Activated CD8-positive, alpha-beta memory T cell treated with anti-CD3 and anti-CD28 coated beads, Interleukin-2, amount 50 U/mL, for 1 hour (primary cell): Measurements from ENCODE around the gene TMCO4.

Experiments
- DNase-seq: peaks from one replicate; pipeline ENCODE4 v3.0.0-alpha.2; 2020; ENCODE audit errors: extremely low read depth

The TMCO4 gene

GRCh38 chr1:19684677-19685076 is 115.0 kb downstream of the TMCO4 start:
- no peak for DNase-seq

- DNase-seq, result no peak
These were observed 116.4 kb downstream of the TMCO4 start for GRCh38 chr1:19683351-19683750.

GRCh38 chr1:19682901-19683300 is 116.8 kb downstream of the TMCO4 start:
- DNase-seq, result no peak

GRCh38 chr1:19682257-19682656 is 117.5 kb downstream of the TMCO4 start:
- no peak for DNase-seq

- DNase-seq, result no peak
These were observed 119.1 kb downstream of the TMCO4 start for GRCh38 chr1:19680644-19681043.

- no peak for DNase-seq
These were observed 120.0 kb downstream of the TMCO4 start for GRCh38 chr1:19679691-19680090.

- DNase-seq, result no peak
These were observed 120.7 kb downstream of the TMCO4 start for GRCh38 chr1:19678931-19679453.

GRCh38 chr1:19678493-19678892 is 121.2 kb downstream of the TMCO4 start:
- no peak for DNase-seq

GRCh38 chr1:19676438-19676922 is 123.2 kb downstream of the TMCO4 start:
- DNase-seq, result no peak

GRCh38 chr1:19675797-19676196 is 123.9 kb downstream of the TMCO4 start:
- DNase-seq, result no peak

GRCh38 chr1:19672237-19672636 is 127.5 kb downstream of the TMCO4 start:
- no peak for DNase-seq

- DNase-seq, result no peak
These were observed 128.9 kb downstream of the TMCO4 start for GRCh38 chr1:19670787-19671186.

GRCh38 chr1:19668888-19669287 is 130.8 kb downstream of the TMCO4 start:
- DNase-seq, result no peak

- DNase-seq, result no peak
These were observed 133.9 kb downstream of the TMCO4 start for GRCh38 chr1:19665496-19666465.

- DNase-seq, result no peak
These were observed 134.6 kb downstream of the TMCO4 start for GRCh38 chr1:19665186-19665495.

- DNase-seq, result no peak
These were observed 135.1 kb downstream of the TMCO4 start, which contains the start of gene HTR6 for GRCh38 chr1:19664453-19665185. Gene HTR6 (plus strand): TSS chr1:19664875. CDS start chr1:19665754, 879 bp downstream.

- no peak for DNase-seq
These were observed 137.4 kb downstream of the TMCO4 start for GRCh38 chr1:19662313-19662712.

- no peak for DNase-seq
These were observed 137.9 kb downstream of the TMCO4 start for GRCh38 chr1:19661721-19662228.

GRCh38 chr1:19658186-19658585 is 141.5 kb downstream of the TMCO4 start:
- no peak for DNase-seq

- no peak for DNase-seq
These were observed 142.2 kb downstream of the TMCO4 start for GRCh38 chr1:19657511-19657910.

- DNase-seq, result no peak
These were observed 142.8 kb downstream of the TMCO4 start for GRCh38 chr1:19656780-19657466.
